ENCODE measurements around the gene TBC1D14.
A peak's percentile ranks its signal among the peaks of the same experiment; 100 is the strongest.

The TBC1D14 gene

DNA sequence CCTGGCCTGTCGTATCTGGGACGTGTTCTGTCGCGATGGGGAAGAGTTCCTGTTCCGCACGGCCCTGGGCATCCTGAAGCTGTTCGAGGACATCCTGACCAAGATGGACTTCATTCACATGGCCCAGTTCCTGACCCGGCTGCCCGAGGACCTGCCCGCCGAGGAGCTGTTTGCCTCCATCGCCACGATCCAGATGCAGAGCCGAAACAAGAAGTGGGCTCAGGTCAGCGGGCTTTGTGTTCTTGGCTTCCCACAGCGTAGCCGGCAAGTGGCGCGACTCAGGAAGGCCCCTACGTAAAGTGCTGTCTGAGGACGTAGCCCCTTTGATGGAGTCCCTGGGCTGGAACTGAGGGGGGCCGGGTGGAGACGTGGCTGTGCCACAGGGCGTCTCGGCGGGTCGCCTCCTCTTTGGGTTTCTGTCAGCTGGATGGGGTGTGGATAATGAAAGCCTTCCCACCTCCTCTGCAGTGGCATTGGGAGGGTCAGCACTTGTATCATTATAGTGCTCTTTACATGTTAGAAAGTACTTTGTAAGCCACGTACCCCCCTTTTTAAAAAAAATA, 115.5 kb downstream of the TBC1D14 start:
- DNase-seq, result no peak

DNA sequence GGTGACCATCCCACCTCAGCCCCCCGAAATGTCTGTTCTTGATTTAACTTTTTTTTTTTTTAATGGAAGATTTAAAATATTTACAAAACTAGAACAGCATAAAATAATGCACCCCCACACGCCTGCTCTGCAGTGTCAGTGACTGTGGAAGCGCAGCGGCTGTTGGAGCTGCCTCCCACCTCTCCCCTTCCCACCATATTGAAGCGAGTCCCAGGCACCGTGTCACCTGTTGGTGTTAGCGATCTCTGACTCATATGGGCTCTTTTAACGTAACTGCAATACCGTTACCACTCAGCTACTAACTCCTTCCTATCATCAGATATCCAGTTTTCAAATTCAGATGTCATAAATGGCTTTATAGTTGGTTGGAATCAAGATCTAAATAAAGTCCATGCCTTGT, 116.5 kb downstream of the TBC1D14 start:
- no peak for DNase-seq

DNA sequence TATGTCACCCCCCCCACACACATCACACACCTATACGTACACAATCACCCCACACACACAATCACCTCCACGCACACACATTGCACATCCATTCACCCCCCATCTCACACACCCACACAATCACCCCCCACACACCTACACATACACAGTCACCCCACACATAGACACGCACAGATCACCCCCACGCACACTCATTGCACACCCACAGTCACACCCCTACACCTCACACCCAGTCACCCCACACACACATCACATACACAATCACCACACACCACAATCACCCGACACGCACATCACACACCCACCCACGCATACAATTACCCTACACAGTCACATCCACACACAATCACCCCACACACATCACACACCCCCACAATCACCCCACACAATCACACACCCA, 117.7 kb downstream of the TBC1D14 start:
- DNase-seq, result no peak

DNA sequence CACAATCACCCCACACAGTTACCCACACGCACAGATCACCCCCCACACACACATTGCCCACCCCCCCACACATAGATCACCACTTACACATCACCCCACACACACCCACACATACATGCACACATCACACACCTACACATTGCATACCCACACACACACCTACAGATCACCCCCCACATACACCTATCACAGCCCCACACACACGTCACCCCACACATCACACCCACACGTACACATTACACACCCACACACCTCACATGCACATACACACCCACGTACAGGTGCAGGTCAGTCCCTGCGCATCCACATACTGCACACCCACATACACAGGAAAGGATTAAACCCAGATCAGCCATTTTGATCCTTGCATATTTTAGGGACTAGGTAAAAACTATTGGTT, 118.3 kb downstream of the TBC1D14 start:
- no peak for DNase-seq

DNA sequence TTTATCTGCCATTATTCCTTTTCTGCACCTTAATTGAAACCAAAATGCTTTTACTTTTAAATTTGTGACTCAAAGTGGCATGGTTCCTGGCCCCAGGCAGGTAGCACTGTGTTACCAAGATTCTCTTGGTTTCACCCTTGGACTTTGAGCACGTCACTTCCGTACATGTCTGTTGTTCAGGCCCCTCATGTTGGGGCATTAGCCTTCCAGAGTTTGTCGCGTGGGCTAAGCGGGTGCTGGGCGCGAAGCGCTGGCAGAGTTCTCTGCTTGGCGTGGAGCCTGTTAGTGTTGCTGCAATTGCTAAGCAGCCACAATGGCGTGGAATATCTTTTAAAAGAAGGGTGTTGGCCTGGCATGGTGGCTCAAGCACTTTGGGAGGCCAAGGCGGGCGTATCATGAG, 119.6 kb downstream of the TBC1D14 start:
- no peak for DNase-seq

DNA sequence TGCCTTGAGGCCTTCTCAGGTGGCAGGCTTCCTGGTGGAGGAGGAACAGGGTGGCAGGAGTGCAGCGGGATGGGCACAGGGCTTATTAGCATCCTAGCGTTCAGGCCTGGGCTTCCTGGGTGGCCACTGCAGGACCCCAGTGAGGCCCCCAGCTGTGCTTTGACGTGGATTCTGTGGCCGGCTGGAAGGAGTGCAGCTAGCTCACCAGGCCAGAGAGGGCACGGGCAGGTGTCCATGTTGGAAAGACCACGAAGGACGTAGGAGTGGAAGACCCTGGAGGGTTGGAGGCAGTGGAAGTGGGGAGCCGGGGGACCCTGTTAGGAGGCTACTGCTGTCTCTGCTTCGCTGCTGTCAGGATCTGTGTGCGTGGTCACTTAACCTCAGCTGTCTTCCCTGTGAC, 120.3 kb downstream of the TBC1D14 start:
- DNase-seq, result no peak

DNA sequence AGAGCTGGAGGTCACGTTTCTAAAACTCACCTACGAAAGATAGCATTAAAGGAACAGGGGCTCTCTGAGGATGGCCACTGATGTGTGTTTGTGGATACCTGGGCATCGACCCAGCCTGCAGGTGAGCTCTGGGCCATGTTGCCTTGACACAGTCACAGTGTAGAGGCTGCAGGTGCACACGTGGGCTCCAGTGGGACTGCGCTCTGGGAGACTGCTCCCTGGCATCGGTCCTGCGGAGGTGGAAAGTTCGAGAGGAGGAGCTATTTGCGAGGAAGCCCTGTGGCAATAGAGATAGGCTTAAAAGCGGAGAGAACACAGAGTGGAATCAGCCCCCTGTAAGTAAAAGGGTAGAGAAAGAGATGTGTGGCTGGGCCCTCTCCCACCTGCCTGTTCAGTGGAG, 121.2 kb downstream of the TBC1D14 start:
- no peak for DNase-seq

DNA sequence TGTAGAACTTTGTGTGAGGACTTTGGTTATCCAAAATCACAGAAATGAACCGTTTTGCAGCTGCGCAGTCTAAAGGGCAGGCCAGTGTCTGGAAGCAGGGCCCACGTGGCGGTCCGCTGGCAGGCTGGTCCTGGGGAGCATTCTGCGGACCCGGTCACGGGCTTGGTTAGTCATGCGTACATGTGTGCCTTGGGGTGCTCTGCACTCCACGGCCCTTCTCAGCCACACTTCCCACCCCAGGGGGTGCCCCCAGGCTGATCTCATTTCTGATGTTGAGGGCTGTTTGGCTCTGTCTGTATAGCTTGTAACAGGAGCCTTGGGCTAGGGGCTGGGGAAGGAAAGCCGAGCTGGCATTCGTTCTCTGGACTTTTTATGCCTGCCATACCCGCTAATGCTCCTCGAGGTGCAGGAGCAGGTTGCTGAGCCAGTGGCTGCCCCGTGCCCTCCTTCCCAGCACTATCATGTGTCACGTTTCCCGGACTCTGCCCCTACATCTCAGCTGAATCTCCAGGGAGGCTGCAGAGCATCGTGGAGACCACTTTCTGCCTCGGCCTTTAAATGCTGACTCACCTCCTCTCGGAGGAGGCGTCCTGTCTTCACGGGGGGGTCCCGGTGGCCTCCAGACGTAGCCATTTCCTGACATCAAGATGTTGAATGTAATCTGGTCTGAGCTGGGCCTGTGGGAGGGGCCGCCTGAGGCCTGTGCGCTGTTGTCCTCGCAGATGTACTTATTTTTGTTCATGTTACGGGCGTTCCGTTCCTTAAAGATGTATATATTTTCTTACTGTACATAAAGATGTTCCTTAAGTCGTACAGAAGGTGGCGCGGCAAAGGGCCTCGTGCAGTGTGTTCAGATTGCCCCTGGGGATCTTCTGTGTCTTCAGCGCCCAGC, 122.2 kb downstream of the TBC1D14 start:
- DNase-seq, result no peak

DNA sequence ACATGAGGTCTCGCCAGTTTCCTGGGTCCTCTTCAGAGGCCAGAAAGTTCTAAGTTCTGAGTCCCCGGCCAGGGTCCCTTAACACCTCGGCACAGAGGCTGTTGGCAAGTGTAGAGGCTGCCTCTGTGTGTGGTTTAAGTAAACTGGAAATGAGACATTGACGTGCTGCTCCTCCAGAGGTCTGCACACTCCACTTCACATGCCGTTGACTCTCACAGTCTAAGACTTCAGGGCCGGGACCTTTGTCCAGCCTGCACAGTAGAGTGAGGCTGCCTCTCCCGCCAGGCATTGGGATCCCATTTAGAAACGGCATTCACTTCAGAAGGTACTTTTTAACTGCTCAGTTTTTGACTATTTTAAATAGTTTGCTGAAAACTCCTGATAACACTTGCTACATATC, 123.0 kb downstream of the TBC1D14 start:
- DNase-seq, result no peak

DNA sequence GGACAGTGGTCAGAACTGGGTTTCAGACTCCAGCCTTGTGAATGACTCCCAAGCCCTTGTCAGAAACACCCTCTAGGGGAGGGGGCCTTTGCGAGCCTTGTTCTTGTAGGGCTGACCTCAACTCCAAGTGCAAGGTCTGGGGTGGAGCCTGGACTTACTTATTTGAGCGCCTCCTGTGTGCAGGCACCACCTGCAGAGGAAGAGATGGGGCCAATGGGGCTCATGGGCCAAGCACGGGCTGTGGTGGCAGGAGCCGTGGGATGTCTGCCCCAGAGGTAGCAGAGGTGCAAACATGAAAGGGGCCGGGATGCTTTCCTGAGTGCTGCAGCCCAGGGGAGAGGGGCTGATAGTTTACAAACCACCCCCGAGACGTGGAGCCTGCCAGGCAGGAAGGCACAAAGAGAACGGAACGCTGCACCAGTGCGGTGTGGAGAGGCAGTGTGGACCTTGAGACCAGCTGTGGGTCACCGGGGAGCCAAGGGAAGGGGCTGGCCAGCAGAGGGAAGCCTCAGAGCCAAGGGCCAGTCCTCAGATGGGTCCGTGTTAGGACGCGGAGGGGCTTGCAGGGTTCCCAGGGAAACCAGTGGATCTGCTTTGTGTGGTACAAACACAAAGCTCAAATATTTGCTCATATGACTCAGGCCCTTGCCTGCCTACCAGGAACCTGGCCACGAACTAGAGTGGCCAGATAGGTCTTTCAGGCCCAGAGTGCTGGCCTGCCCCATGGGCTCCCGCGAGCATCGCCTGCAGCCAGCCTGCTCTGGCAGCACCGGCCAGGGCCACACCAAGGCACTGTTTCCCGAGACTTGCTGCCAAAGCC, 124.8 kb downstream of the TBC1D14 start:
- DNase-seq, result no peak

DNA sequence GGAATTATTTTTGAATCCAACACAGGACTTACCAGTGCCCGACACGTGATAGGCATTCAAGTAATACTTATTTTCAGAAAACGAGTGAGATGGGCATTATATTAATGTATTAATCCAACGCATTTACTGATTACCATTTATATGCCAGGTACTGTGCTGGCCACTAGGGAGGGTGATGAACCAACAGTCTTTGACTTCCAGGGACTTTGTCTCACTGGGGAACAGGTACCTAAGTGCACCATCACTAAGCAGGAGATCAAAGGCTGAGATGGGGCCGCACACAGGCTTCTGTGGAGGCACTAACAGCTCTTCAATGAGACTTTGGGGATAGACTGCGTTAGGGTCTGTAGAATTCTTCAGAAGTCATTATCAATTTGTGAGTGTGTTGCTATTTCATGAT, 127.8 kb downstream of the TBC1D14 start:
- peak in 1 of 2 experiments; percentile 11 for DNase-seq

DNA sequence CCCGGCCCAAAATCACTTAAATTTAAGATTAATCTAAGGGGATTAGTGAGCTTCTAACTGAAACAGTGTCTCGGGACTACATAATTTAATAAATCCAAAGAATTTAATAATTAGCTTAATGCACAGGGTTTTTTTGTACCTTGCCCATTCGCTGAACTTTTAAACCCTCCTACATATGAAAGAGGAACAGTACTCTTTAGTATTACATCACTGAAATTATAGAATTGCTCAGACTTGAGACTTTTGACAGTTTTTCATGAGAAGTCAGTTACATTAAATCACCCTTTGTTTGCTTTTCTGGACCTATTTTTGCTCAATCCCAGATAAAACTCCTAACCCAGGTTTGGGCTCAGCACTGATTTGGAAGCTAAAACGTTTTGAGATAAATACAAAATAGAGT, 131.1 kb downstream of the TBC1D14 start:
- DNase-seq, result peak in 1 of 2 experiments; percentile 4

DNA sequence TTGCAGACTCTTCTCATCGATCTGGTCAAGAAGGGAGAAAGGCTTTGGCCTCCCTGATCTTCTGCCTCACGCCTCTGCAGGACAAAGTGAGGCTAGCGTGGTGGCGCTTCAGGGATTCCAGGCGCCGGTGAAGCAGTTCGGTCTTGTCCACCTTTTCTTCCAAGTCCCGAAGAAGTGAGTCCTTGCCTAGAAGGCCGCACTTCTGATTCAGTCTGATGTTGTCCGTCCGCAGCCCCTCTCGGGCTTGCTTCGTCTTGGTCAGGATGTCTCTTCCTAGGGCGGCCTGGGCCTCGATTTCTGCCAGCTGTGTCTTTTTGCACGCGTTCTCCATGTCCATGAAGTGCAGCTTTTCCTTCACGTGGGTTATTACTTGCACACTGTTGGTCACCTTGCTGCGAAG, 131.6 kb downstream of the TBC1D14 start:
- DNase-seq, result no peak

DNA sequence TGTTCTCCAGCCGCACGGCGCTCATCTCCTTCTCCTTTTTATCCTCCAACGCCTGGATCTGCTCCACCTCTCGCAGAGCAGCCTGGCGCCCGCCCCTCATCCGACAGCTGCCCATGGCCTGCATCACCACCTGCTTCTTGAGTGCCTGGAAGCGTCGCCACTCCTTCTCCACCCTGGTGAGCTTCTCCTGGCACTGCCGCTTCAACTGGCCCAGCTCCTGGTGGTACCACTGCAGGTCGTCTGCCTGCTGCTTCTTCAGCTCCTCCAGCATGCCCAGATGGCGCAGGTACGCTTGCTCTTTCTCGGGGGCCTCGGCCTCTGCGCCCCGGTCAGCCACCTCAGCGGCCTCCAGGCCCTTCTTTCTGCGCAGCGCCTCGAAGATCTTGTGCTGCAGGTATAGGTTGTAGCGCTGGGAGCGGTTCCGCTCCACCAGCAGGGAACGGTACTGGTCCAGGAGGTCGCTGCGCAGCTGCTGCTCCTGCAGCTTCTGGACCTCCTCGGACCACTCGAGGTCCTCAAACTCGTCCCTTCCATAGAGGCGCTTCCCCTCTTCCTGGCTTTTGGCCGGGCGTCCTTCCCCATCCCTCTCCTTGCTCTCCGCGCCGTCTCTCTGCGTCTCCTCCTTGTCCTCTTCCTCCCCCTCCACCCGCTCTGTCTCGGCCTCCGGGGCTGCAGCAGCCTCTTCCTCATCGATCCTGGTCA, 132.3 kb downstream of the TBC1D14 start:
- DNase-seq, result no peak

DNA sequence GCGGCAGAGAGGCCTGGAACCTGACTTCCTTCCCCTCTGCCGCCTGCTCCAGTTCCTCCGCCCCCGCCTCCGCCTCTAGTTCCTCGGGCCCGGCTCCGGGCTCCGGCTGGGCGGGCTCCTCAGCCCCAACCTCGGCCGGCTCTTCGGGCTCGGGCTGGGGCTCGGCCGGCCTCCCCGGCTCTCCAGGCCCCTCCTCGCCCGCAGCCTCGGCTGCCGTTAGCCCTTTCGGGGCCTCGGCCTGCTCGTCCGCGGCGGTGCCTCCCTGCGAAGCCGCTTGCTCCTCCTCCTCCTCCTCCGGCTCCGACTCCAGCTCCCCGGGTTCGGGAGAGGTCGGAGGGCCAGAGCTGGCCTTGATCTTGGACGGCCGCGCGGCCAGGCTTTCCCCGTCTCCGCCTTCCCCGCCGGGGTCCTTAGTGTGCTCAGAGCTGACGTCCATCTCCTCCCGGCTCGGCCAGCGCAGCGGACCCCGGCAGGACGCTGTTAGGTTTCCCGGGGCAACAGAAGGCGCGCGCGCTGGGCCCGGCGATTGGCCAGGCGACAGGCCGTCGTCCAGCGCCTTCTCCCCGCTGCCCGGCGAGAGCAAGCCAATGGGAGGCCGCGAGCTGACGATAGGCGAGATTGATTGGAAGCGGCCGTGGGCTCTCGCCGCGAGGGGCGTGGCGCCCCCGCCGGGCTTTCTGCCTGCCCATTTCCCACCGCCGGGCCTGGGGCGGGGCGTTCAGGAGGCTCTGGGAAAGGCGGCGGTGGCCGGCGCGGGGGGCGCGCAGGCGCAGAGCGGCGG, 133.1 kb downstream of the TBC1D14 start:
- DNase-seq, result peak; percentile 95 to 97

DNA sequence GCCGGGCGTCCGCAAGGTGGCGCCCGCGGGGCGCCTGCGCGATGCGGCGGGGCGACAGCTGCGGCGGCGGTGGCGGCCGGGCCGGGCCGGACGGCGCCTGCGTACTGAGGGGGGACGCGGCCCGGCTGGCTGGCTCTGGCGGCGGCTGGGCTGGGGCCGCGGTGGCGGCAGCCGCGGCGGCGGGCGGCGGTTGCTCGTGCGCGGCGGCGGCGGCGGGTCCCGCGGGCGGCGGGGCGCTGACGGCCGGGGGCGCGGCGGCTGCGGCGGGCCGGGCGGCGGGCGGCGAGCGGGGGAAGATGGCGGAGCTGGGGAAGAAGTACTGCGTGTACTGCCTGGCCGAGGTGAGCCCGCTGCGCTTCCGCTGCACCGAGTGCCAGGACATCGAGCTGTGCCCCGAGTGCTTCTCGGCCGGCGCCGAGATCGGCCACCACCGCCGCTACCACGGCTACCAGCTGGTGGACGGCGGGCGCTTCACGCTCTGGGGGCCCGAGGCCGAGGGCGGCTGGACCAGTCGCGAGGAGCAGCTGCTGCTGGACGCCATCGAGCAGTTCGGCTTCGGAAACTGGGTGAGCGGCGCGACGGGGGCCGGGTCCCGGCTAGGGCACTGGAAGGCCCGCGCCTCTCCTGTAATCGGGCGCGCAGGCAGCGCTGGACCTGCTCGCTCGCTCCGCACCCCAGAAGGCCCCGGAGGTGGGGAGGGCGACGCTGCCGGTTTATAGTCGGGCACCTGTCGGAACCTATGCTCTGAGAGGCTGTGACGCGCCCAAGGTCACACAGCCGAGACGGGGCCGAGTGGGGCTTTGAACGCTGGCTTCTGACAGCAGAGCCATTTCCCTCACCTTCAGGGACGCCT, 133.9 kb downstream of the TBC1D14 start, which contains the start of gene TADA2B:
Gene TADA2B (plus strand): TSS at position 89 of the 853 bp plus-strand sequence. CDS start 208 bp downstream, at position 297.
- peak; percentile 25 to 41 for DNase-seq

DNA sequence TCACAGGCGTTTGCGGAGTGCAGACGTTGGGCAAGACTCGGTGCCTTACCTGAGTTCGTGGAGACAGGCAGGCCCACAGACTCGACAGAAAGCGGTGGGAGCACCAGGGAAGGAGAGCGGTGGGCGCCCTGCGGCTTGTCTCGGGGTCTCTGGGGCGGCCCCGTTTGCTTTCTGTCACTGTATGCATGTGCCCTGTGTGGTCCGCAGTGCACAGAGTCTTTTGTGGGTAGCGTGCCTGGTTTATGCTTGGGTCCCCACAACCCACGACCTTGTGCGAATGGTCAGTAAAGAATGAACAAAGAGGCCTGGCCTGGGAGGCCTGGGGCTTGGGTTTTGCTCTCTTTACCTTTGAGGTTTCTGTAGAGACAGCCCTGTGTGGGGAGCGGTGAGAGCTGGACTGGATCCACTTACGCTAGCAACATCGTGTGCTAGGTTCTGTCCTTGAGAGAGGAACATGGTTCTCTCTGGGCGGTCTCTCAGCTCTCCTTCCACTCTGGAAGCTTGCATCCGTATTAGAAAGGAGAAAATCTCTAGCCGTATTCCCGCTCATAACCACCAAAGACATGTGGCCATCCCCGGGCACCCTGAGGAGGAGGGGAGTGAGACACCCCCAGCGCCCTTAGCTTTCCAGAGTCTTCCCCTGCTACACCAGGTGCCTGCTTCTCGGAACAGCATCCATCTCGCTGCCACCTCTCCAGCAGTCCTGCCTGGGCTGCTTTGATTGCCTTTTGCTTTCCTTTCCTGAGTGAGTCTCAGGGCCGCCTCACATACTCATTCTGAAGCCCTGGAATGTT, 134.7 kb downstream of the TBC1D14 start:
- no peak for DNase-seq

DNA sequence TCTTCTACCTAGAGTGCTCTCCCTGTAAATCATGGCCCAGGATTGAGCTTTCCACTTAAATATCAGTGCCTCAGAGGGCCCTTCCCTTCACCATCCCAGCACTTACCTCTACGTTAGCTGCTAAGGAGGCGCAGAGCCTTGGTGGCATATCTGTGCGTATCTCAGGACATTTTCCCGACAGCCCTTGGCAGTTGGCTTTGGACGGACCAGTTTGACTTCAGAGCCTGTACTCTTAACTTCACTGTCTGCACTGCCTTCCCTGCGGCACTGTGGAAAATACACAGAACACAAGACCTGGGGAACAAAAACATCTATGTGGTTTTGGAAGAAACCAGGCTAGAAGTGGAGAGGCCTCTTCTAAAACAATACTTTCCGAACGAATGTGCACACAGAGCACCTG, 135.9 kb downstream of the TBC1D14 start:
- no peak for DNase-seq

DNA sequence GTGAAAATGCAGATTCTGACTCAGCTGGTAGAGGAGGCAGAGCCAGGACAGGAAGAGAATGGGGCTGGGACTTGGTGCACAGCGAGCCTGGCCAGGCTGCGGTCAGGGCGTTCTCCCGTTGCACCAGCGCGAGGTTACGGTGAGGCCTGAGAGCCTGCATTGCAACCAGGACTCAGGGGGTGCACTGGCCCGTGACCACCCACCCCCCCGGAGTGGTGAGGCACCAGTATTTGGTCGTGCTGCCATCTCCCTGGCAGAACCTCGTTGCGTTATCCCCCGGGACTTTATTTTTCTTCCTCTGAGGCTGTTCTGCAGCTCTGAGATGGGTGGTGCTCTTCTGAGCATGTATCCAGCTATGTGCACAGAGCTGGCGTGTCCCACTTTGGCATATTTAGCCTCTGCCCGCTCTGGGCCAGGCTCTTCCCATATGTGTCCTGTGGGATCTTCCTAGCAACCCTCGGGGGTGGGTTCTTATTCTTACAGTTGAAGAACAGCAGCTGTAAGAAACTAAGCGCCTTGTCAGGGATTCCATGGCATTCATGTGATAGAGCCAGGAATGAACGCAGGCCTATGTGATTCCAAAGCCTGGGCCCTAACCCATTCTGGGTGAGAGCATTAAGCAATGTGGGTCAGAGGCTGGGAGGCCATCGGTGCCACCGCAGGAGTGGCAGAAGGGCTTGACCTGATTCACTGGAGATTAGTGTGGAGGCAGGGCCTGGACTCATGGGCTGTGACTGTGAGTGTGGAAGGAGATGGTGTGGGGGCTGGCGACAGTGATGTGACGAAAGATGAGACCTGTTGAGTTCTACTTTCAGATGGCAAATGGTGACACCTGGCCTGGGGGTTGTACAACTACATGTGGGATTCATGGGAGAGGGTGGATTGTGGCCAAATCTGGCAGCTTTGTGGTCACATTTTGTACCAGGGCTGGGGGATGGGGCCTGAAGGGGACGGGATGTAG, 136.6 kb downstream of the TBC1D14 start:
- DNase-seq, result no peak
